A549 treated with AZD2906 at 1 μM for 4 hours (cell line): ENCODE data around the gene TAF11L13. TPM values are rescaled to one million over a fixed set of nuclear protein-coding genes. Genes with fewer than 3 reads are reported as not detected.

Experiments
- total RNA-seq: library from RNA; stranded (reverse); fragments of 200-300 nt; extraction: Qiagen RNA extraction; gene quantifications from 5 replicates; pipeline ENCODE4 v1.2.3, GENCODE V29; 2022

TAF11L13 gene
- total RNA-seq: not detected in 5 replicates

GRCh38 chr5:17631788-17632187, at the start of gene TAF11L13:
TAF11L13 (plus strand) TSS chr5:17632088.

DNA sequence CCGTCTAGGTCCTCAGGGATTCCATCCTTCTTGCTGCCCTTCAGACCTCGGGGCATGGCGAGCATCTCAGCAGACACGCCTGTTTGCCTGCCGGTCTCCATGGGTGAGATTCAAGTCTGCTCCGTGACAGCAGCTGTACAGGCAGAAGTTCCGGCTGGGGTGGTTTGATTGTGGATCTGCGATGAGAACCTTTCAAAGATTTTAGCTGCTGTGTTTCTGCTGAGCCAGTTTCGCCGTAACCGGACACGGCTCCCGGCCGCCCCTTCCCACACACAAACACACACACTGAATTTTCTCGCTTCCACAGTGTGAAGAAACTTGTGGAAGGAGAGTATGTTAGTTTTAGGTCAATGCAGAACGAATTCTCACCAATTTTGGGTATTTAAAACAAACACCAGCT, 46.2 kb upstream of the TAF11L13 start, which contains the start of gene TAF11L7:
TAF11L7 (minus strand) TSS at position 101 of the 400 bp plus-strand sequence.

DNA sequence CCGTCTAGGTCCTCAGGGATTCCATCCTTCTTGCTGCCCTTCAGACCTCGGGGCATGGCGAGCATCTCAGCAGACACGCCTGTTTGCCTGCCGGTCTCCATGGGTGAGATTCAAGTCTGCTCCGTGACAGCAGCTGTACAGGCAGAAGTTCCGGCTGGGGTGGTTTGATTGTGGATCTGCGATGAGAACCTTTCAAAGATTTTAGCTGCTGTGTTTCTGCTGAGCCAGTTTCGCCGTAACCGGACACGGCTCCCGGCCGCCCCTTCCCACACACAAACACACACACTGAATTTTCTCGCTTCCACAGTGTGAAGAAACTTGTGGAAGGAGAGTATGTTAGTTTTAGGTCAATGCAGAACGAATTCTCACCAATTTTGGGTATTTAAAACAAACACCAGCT, 41.0 kb upstream of the TAF11L13 start, which contains the start of gene TAF11L8:
TAF11L8 (minus strand) TSS at position 101 of the 400 bp plus-strand sequence.

GRCh38 chr5:17594255-17594654, 37.6 kb upstream of the TAF11L13 start, which contains the start of gene TAF11L9:
TAF11L9 (minus strand) TSS chr5:17594394.

DNA sequence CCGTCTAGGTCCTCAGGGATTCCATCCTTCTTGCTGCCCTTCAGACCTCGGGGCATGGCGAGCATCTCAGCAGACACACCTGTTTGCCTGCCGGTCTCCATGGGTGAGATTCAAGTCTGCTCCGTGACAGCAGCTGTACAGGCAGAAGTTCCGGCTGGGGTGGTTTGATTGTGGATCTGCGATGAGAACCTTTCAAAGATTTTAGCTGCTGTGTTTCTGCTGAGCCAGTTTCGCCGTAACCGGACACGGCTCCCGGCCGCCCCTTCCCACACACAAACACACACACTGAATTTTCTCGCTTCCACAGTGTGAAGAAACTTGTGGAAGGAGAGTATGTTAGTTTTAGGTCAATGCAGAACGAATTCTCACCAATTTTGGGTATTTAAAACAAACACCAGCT, 34.2 kb upstream of the TAF11L13 start, which contains the start of gene TAF11L10:
TAF11L10 (minus strand) TSS at position 101 of the 400 bp plus-strand sequence.

GRCh38 chr5:17603880-17604279, 28.0 kb upstream of the TAF11L13 start, which contains the start of gene TAF11L11:
TAF11L11 (plus strand) TSS chr5:17604183.

GRCh38 chr5:17610092-17610491, 21.8 kb upstream of the TAF11L13 start, which contains the start of gene TAF11L12:
TAF11L12 (plus strand) TSS chr5:17610392.

DNA sequence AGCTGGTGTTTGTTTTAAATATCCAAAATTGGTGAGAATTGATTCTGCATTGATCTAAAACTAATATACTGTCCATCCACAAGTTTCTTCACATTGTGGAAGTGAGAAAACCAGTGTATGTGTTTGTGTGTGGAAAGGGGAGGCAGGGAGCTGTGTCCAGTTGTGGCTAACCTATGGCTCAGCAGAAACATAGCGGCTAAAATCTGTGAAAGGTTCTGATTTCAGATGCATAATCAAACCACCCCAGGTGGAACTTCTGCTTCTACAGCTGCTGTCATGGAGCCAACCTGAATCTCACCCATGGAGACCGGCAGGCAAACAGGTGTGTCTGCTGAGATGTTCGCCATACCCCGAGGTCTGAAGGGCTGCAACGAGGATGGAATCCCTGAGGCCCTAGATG, 2.3 kb downstream of the TAF11L13 start, which contains the start of gene TAF11L14:
TAF11L14 (plus strand) TSS at position 301 of the 400 bp plus-strand sequence.

Other genes starting within 250 kb of the TAF11L13 start
- not detected in 5 replicates for gene TAF11L2, start 133.9 kb upstream of the TAF11L13 start, total RNA-seq
- not detected in 5 replicates for gene TAF11L3, start 113.7 kb upstream of the TAF11L13 start, total RNA-seq
- not detected in 5 replicates for gene TAF11L4, start 110.3 kb upstream of the TAF11L13 start, total RNA-seq
- not detected in 5 replicates for gene TAF11L5, start 106.9 kb upstream of the TAF11L13 start, total RNA-seq
- gene TAF11L6, start 103.4 kb upstream of the TAF11L13 start, total RNA-seq: not detected in 5 replicates
- not detected in 5 replicates for gene TAF11L7, start 46.3 kb upstream of the TAF11L13 start, total RNA-seq
- gene TAF11L8, start 41.1 kb upstream of the TAF11L13 start, total RNA-seq: not detected in 5 replicates
- not detected in 5 replicates for gene TAF11L9, start 37.7 kb upstream of the TAF11L13 start, total RNA-seq
- gene TAF11L10, start 34.3 kb upstream of the TAF11L13 start, total RNA-seq: not detected in 5 replicates
- gene TAF11L11, start 27.9 kb upstream of the TAF11L13 start, total RNA-seq: 0.07 to 0.17 TPM (median 0.10 TPM) in 4 of 5 replicates, not detected in the other
- 0.06 to 0.14 TPM in 2 of 5 replicates, not detected in the others for gene TAF11L12, start 21.7 kb upstream of the TAF11L13 start, total RNA-seq
- not detected in 5 replicates for gene TAF11L14, start 2.4 kb downstream of the TAF11L13 start, total RNA-seq